ENCODE data around the gene TSPAN18.
"Not testable (repeated sequence)": the region's sequence is repeated elsewhere in the genome, so short reads cannot be mapped to it uniquely, and the experiment has no call there.

TSPAN18 gene

DNA sequence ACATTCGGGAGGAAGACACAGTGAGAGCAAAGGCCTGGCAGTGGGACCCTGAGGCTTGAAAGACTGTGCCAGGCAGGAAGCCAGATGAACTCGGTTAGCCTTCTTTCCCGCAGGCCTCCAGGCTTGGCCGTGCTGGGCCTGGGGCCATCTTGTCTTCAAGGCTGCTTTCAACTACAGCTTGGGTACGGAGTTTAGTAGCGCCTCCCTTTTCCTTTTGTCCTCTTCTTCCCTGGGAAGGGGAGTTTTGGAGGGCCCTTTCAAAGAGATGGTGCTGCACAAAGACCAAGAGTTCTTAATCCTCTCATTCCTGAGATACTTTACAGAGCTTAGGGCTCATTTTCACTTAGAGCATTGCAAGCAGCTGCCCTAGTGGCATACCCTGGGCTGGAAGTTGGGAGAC is 136.5 kb downstream of the TSPAN18 start:
- DNase-seq (ENCODE audit: low read depth in 2 of 2, low spot score in 1 of 2): no peak

DNA sequence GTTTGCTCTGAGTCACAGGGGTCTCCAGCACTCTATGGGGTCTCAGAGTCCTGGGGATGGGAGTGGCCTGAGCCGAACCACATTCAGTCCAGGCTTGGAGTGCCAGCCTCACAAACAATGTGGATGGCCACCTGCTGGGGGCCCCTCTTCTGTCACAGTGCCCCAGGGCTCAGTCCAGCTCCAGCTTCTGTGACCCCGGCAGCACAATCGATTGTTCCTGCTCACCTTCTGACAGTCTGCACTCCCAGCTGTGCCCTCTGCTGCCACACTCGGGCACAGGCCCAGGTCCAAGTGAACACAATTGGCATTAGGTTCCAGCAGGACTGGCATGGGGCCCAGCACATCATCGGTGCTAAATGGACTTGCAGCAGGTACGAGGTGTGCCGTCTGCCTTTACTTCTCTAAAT is 139.1 kb downstream of the TSPAN18 start:
- no peak for DNase-seq (ENCODE audit: low read depth in 2 of 2, low spot score in 1 of 2)

DNA sequence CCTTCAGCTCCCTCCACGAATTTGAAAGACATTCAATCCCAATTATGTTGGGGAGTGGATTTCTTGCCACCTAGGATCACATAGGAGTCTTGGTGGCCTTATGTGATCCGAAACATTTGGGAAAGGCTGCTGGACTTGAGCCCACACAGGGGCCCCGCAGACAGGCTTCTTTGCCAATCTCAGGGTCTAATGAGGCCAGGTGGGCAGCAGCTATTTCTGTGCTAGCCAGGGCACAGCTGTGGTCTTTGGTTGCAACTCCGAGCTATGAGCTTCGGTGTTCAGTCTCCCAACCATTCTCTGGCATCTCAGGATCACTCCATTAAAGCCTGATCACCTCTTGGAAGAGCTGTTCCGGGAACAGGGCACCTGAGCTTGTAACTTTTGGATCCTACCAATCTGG is 139.5 kb downstream of the TSPAN18 start:
- no peak for DNase-seq (ENCODE audit: low read depth in 2 of 2, low spot score in 1 of 2)

DNA sequence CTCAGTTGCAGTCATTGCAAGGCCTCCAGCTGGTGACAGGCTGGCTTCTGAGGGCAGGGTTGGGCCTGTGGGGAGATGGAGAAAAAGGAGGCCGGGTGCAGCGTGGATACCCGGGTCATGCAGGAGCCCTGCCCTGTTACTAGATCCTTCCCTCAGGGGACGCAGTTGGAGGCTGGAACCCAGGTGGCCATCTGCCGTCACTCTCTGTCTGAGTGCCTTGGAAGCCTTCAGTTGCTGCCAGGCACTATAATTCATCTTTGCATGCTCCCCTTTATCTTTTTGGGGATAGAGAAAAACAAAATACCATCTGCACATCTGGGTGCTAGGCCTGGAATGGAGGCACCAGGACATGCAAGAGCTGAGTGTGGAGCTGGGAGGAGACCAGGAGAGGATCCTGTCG is 141.3 kb downstream of the TSPAN18 start:
- DNase-seq (ENCODE audit: low read depth in 2 of 2, low spot score in 1 of 2): no peak

DNA sequence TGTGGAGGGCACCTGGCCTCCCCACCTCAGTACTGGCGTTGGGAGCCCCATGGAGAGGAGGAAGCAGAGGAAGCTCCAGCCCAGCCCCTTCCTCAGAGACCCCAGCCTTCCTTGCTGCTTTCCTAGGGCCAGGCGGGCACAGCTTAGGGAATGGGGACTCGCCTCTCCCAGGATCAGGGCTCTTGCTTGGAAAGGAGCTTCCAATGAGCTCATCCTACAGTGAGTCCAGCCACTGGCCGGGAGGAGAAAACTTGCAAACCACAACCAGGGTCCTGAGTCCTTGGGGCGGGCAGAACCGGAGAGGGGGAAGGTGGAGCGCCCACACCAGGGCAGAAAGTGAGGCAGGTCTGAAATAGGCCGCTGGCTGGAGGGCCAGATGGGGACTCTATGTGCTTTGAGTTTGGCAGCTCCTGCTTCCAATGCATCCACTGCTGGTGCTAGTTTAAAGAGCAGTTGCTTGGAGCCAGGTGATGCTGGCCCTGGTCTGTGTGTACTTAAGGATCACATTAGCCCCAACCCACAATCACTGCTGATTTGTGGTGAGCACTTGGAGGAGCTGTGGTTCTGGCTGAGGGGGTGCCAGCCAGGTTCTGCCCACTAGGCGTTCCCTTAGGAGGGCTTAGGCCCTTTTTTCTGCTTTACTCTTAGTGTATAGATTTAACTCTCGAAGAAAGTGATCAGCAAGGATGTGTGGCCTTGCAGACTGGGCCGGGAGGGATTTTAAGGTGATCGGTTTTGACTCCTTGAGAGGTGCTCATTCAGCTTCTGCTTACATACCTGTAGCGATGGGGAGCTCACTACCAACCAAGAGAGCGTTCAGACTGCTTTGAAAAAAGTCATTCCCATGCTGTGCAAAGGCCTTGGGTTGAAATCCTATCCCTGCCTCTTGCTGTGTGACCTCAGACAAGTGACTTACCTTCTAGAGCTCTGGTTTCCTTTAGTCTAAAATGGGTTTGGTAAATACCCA is 142.0 kb downstream of the TSPAN18 start:
- DNase-seq (ENCODE audit: low read depth in 2 of 2, low spot score in 1 of 2): no peak

DNA sequence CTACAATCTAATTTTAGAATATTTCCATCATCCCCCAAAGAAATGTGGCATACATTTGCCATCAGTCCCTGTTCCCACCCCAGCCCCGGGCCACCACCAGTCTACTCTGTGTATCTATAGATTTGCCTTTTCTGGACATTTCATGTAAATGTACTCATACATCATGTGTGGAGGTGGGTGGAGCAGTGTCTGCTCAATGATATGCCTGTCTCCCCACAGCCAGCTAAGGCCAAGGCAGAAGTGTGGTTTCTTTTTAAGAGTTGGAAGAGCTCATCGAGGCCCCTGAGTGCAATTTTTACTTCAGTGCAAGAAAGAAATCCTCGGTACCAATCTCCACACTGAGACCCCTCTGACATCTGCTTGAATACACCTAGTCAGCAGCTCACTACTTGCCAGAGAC is 143.4 kb downstream of the TSPAN18 start:
- DNase-seq (ENCODE audit: low read depth in 2 of 2, low spot score in 1 of 2): no peak

DNA sequence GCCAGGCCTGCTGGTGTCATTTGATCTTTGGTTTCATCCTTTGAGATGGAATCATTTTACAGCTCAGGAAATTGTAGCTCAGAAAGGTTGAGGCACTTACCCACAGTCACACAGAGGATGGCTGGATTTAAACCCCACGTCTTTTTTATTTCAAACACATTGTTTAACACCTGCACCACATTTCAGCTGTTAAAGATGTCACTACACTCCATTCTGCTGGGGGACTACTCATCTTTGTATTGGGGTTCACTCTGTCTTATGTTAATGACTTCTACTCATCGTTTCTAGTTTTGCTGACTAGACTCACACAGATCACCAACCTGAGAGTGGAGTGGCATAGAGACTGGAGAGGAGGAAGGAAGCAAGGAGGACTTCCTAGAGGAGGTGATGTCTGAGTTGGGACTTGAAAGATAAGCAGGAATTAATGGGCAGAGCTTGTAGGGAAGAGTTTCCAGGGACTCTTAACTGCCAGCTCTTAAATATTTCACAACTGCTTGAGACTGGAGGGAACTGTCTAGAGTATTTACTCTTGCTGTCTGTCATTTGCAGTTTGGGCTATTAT is 143.9 kb downstream of the TSPAN18 start:
- DNase-seq (ENCODE audit: low read depth in 2 of 2, low spot score in 1 of 2): no peak

DNA sequence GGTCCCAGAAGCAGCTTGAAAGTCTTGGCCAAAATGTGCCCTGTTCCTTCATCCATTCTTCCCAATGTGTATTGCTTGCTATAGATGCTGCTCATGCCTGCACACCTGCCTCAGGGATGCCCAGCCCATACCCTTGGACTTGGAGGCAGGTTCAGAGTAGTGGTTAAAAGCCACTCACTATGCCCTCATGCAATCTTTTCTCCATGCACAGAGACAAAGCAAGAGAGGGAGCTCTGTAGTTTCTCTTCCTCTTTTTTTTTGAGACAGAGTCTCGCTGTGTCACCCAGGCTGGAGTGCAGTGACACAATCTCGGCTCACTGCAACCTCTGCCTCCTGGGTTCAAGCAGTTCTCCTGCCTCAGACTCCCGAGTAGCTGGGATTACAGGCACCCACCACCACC is 144.9 kb downstream of the TSPAN18 start:
- not testable (repeated sequence) for DNase-seq (ENCODE audit: low read depth in 2 of 2, low spot score in 1 of 2)

DNA sequence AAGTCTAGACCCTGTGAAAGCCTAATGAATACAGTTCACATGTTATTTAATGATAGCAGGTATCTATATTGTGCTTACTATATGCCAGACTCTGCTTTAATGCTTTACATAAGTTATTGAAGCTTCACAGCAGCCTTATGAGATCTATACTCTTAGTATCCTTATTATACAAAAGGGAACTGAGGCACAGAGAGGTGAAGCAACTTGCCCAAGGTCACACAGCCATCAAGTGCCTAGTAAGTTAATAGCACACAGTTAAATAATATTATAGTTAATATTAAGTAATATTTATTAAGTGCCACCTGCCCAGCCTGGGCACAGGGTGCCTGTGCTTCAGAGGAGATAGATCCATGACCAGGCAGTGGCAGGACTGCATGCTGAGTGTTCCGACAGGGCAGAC is 145.8 kb downstream of the TSPAN18 start:
- no peak for DNase-seq (ENCODE audit: low read depth in 2 of 2, low spot score in 1 of 2)

DNA sequence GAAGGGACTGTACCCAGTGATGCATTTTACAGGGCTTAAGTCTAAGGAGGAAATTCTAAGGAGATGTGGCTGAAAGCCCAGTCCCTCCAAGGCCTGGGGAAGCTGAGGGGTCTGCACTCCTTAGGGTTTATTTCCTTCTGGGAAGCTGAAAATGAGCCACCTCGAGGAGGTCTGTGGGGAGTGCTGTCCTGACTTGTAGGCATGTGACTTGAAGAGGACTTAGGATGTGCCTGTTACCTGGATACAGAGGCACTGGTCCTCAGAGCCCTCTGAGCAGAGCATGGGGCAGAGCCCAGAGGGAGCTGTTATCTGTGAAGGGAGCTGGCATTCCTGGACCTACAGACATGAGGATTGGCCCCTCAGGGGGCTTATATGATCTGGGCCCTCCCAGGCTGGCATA is 146.8 kb downstream of the TSPAN18 start:
- DNase-seq (ENCODE audit: low read depth in 2 of 2, low spot score in 1 of 2): no peak

DNA sequence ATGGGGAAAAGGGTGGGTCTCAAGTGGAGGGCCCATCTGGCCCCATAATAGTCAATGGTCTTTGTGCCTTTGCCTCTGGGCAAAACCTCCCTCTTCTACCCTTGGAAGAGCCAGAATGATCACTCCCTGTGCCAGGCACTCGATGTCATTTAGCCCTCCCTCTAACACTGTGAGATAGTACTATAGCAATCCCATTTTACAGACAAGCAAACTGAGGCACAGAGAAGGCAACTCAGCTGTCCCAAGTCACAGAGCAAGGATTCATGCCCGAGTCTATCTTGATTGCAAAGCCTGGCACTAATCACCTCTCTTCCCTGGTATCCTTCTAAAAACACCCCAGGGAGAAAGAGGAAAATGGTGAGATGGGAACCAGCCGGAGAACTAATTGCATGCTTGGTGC is 147.5 kb downstream of the TSPAN18 start:
- DNase-seq (ENCODE audit: low read depth in 2 of 2, low spot score in 1 of 2): no peak

DNA sequence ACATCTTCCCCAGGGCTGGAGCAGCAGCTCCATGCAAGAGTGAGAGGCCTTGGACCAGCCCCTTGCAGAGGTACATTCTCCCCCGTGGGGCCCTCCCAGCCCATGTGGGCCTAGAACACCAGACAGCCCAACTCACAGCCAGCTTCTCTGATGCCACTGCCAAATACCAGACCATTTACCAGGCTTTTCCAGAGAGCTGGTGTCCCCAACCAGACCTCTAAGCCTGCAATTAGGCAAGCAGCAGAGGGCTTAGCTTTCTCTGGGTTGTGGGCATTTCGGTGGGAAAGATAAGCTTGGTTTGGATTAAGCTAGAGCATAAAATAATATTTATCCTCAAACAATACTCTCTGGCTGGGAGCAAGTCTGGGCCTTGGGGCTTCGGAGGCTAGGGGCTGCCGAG is 148.3 kb downstream of the TSPAN18 start:
- DNase-seq (ENCODE audit: low read depth in 2 of 2, low spot score in 1 of 2): no peak

DNA sequence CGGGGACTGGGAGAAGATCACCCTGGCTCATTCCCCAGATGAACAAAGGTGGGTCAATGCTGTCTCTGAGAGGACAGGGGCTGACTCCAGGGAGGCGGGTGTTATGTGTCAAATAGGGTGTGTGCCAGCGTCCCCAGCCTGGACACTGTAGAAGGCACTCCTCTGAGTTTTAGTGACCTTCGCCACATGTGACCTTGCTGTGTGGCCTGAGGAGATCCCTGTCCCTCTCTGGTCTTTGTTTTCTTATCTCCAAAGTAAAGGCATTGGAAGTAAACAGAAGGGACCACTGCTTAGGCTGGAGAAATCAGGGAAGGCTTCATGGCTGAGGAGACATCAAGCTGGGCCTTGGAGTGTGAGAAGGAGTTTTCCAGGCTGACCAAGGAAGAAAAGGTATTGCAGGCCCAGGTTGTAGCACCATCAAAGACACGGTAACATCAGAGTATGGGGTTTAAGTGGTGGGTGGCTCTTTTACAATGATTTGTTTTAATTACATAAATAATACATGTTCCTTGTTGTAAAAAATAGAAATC is 149.5 kb downstream of the TSPAN18 start:
- no peak for DNase-seq (ENCODE audit: low read depth in 2 of 2, low spot score in 1 of 2)

DNA sequence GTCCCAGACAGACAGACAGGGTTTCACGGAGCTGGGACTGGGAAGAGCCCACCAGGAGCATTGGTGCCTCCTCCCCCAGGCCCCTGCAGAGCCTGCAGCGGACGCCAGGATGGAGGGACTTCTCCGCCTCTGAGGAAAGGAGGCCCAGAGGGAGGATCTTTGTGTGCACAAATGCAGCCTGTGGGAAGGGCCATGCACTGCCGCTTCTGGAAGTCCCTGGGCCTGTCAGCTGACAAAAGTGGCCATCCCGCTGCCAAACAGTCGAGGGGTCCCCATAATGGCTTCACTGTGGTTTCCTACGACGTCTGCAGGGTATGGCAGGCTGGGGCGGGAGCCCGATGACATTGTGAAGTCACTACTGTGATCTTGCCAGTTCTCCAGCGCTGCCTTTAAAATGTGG is 150.1 kb downstream of the TSPAN18 start:
- no peak for DNase-seq (ENCODE audit: low read depth in 2 of 2, low spot score in 1 of 2)

DNA sequence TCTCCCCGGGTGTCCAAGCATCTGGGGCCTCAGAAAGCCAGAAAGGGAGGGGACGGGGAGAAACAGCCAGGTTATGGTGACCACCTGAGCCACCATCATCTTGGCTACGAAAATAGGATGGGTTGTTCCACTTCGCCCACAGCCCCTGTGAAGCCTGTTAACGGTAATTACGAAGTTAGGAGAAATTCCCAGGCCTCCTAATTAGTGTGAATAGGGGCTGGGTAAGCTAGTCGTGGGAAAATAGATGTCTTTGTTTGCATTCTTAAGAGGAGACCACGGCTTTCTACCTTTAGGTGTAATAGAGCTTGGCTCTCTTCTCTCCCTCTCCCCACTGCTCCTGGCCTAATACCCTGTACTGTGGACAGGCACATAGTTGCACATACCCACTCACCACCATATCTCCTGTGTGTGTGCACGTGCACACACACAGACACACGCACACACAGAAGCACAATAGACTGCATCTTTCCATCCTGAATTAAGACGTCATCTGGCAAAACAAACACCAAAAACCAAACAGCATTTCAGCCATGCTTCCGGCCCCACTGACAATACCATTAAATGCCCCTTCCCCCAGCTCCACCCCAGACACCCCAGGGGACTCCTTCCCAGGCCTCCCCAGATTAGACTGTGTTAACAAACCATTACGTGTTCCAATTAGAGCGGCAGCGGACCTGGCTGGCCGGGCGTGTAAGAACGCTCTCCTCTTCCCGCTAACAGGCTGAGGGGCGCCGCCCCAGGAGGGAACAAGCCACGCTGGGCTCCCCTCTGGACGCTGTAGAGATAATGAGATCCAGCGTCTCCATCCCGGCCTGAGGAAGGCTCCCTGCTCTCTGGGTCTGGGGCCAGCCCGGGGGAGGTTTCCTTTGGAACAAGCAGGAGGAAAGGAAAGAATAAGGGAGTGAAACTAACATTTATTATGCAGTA is 151.1 kb downstream of the TSPAN18 start:
- no peak for DNase-seq (ENCODE audit: low read depth in 2 of 2, low spot score in 1 of 2)

DNA sequence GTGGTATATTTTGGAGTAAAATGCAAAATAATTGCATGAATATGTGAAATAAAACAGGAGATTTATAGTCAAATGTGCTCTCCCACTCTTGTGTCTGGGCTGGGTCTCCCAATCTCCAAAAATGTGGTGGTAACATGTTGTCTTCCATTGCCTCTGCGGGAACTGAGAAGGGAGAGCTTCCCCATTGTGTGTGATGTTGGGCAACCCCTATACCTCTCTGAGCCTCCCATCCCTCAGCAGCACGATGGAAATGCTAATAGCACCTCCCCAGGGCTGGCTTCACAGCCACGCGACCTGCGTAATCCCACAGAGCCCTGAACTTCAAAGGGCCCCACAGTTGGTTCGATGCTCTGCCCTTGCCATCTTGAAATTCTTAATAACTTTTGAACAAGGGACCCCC is 151.9 kb downstream of the TSPAN18 start:
- DNase-seq (ENCODE audit: low read depth in 2 of 2, low spot score in 1 of 2): no peak

DNA sequence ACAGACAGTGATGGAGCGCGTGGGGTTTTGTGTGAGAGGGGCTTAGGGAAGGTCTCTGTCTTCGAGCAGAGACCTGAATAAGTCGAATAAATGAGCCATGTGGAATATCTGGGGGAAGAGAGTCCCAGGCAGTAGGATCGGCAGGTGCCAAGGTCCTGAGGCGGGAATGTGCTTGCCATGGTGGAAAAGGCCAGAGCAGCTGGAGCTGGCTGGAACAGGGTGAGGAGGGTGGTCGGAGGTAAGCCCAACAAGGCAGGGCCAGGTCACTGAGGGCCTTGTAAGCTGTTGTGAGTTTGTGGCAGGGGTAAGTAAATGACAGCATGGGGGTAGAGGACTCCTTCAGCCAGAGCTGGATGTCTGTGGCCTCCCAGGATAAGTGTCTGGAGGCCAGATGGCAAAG is 152.7 kb downstream of the TSPAN18 start:
- no peak for DNase-seq (ENCODE audit: low read depth in 2 of 2, low spot score in 1 of 2)

DNA sequence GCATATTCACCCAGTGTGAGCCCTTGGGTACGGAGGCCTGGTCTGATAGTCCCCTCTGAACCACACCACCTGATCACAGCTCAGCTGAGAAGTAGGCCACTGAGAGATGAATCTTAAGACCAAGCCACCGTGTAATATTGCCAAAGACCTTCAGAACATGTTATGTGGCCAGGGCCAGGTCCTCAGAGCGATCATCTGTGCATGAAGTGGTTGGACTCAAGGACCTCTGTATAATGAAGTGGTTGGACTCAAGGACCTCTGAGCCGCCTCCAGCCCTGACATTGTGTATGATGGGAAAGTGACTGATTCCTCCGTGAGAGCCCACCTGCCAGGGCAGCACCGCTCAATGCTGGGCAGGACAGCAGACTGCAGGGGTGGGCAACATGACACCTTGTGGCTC is 153.7 kb downstream of the TSPAN18 start:
- DNase-seq (ENCODE audit: low read depth in 2 of 2, low spot score in 1 of 2): no peak

DNA sequence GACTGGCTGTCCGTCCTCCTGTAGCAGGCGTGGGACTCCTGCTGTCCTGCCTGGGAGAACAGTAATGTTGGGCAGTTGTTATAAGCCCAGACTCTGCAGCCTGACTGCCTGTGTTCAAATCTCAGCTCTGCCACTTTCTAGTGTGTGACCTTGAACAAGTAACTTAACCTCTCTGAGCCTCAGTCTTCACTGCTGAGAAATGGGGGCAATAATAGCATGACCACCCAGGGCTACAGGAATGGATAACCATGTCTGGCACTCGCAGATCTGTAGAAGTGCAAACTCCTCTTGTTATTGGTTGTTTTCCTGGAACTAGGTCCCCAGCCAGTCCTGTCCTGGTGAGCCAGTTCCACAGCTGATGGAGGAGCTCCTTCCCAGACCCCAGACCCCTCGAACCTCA is 154.2 kb downstream of the TSPAN18 start:
- DNase-seq (ENCODE audit: low read depth in 2 of 2, low spot score in 1 of 2): no peak

DNA sequence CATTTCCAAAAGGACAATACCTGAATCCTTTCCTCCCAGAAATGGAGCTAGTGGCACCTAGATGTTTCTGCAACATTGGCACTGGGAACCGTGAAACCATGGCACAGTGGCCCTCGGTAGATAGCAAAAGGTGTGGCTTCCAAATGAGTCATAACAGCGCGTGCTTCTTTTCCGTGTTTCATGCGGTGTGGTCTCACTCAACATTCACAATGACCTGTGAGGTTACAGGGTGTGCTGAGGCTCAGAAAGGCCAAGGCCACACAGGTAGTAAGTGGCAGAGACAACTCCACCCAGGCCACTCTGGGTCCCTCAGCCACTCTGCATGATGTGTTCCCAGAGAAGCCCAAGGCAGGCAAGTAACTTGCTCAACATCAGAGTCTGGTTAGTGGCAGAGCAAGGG is 156.5 kb downstream of the TSPAN18 start:
- no peak for DNase-seq (ENCODE audit: low read depth in 2 of 2, low spot score in 1 of 2)

DNA sequence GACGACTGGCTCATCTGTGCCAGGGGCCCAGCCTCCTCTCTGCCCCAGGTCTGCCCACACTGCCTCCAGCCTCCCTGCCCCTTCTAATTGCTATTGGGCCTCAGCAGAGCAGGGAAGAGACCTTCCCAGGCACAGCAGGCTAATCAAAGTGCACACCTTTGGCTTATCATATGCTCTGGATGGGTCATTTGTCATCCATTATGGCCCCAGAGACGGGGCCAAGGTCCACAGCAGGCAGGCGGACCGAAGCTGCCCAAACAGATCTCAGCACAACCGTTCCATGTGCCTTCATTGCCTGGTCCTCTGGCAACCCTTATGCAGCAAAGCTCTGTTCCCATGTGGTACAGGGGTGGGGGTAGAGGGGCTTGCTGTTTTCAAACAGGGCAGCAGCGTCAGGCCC is 157.3 kb downstream of the TSPAN18 start:
- DNase-seq (ENCODE audit: low read depth in 2 of 2, low spot score in 1 of 2): no peak

All from stimulated activated CD8-positive, alpha-beta memory T cell treated with anti-CD3 and anti-CD28 coated beads, Interleukin-4, amount 100 ng/mL, for 4 hours (primary cell).